Osteocyte (in vitro differentiated cells): ENCODE results near the gene PLA2G2C. TPM values are rescaled to one million over a fixed set of nuclear protein-coding genes. Genes with fewer than 3 reads are reported as not detected.

ENCODE experiments used
- DNase-seq: peaks from one replicate; pipeline ENCODE4 v3.0.0; 2021; ENCODE audit warnings: mixed read lengths; ENCODE audit not compliant: unreplicated experiment; ENCODE audit errors: extremely low spot score
- H3K27ac Mint-ChIP-seq: one replicate; pipeline ENCODE4 v1.8.0; 2021; ENCODE audit warnings: mild to moderate bottlenecking, mixed read lengths; ENCODE audit not compliant: unreplicated experiment
- H3K27me3 Mint-ChIP-seq: one replicate; pipeline ENCODE4 v1.8.0; 2021; ENCODE audit warnings: mixed read lengths; ENCODE audit not compliant: unreplicated experiment
- H3K36me3 Mint-ChIP-seq: one replicate; pipeline ENCODE4 v1.8.0; 2021; ENCODE audit warnings: mixed read lengths; ENCODE audit not compliant: unreplicated experiment
- H3K4me1 Mint-ChIP-seq: one replicate; pipeline ENCODE4 v1.8.0; 2021; ENCODE audit warnings: mixed read lengths; ENCODE audit not compliant: unreplicated experiment
- H3K4me3 Mint-ChIP-seq: one replicate; pipeline ENCODE4 v1.8.0; 2021; ENCODE audit warnings: mild to moderate bottlenecking, moderate library complexity, mixed read lengths; ENCODE audit not compliant: unreplicated experiment
- H3K9me3 Mint-ChIP-seq: one replicate; pipeline ENCODE4 v1.8.0; 2021; ENCODE audit warnings: mixed read lengths; ENCODE audit not compliant: unreplicated experiment
- total RNA-seq: library from RNA; stranded (reverse); gene quantifications from 2 replicates; pipeline ENCODE4 v1.2.1, GENCODE V29; 2021
- TF ChIP-seq, protein P1 (sequence below): fragments of 200-600 bp; sonication (generic); IDR thresholded peaks from 2 replicates; pipeline ENCODE4 v1.5.0; 2021; ENCODE audit warnings: antibody characterized with exemption, mild to moderate bottlenecking, moderate library complexity

The PLA2G2C gene
- total RNA-seq, 1 donor from 2014 or later, result not detected

DNA sequence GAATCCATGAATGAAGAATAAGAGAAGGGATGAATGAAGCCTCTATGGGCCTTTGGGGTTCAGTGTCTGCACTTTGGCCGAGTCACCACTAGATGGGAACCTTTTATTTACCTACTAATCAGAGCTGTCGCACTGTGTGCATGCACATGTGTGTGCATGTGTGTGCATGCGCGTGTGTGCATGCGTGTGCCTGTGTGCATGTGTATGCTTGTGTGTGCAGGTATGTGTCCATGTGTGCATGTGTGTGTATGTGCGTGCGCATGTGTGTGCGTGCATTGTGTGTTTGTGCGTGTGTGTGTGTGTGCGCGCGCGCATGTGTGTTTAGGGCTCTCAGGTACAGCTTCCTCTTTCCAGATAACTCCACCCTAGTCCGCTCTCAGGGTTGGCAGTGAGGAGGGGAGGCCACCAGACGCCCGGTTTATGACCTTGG is 20.8 kb downstream of the PLA2G2C start:
- TF ChIP-seq, protein P1, sequence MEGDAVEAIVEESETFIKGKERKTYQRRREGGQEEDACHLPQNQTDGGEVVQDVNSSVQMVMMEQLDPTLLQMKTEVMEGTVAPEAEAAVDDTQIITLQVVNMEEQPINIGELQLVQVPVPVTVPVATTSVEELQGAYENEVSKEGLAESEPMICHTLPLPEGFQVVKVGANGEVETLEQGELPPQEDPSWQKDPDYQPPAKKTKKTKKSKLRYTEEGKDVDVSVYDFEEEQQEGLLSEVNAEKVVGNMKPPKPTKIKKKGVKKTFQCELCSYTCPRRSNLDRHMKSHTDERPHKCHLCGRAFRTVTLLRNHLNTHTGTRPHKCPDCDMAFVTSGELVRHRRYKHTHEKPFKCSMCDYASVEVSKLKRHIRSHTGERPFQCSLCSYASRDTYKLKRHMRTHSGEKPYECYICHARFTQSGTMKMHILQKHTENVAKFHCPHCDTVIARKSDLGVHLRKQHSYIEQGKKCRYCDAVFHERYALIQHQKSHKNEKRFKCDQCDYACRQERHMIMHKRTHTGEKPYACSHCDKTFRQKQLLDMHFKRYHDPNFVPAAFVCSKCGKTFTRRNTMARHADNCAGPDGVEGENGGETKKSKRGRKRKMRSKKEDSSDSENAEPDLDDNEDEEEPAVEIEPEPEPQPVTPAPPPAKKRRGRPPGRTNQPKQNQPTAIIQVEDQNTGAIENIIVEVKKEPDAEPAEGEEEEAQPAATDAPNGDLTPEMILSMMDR, result peak; percentile 15
- H3K4me3 Mint-ChIP-seq, result no peak overlapping the region
- peaks cover 7% of the 10 kb centered on the region for H3K27me3 Mint-ChIP-seq
- DNase-seq, result no peak
- H3K9me3 Mint-ChIP-seq, result peaks cover 5% of the 10 kb centered on the region
- H3K27ac Mint-ChIP-seq, result no peak overlapping the region
- H3K36me3 Mint-ChIP-seq, result no peaks in the 10 kb centered on the region
- H3K4me1 Mint-ChIP-seq, result no peaks in the 10 kb centered on the region

DNA sequence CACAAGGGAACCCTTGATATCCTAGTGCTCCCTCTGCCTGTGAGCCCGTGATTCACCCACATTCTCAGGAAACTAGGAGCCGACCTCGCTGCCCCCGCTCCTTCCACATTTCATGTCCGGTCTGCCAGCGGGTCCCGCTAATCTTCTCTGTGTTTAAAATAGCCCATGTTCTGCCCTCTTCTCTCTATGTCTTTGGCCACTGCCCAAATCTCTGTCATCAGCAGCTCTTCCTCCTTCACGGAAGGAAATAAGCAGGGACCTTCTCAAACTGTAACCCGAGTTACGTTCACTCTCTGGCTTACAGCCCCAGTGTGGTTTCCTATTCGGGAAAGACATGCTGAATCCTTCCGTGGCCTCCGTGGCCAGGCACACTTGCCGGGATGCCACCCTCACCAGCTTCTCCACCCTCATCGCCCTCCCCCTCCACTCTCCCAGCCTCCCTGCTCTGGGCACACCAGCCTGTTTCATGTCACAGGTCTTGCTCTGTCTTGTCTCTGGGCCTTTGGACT is 21.6 kb downstream of the PLA2G2C start:
- Mint-ChIP-seq H3K27me3 (peaks cover 7% of the 10 kb centered on the region), H3K36me3 (no peaks in the 10 kb centered on the region), H3K4me3 (no peak overlapping the region), H3K4me1 (no peaks in the 10 kb centered on the region), H3K9me3 (peaks cover 5% of the 10 kb centered on the region), H3K27ac (no peak overlapping the region)
- TF ChIP-seq, protein P1, result no peak
- no peak for DNase-seq

DNA sequence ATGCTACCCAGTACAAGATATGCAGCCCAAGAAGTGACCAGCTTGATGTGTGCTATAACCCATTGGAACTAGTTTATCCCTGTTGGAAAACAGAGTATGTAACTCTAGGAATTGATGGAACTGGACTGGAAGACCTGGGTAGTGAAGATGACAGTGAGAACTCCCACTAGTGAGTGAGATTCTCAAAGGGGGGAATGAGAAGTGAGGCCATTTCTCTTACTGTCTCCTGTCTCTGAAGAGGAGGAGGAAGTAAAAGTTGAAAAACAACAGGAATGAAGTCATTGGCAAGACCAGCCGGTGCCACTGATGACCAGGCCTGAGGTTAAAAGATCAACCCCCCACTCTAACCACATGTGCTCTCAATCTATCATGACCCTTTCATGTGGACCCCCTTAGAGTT is 26.3 kb downstream of the PLA2G2C start:
- no peak overlapping the region for H3K27ac Mint-ChIP-seq
- peaks cover under 1% of the 10 kb centered on the region for H3K27me3 Mint-ChIP-seq
- DNase-seq, result no peak
- peaks cover 5% of the 10 kb centered on the region for H3K9me3 Mint-ChIP-seq
- no peak overlapping the region for H3K4me3 Mint-ChIP-seq
- H3K36me3 Mint-ChIP-seq, result no peaks in the 10 kb centered on the region
- TF ChIP-seq, protein P1, result no peak
- no peaks in the 10 kb centered on the region for H3K4me1 Mint-ChIP-seq

DNA sequence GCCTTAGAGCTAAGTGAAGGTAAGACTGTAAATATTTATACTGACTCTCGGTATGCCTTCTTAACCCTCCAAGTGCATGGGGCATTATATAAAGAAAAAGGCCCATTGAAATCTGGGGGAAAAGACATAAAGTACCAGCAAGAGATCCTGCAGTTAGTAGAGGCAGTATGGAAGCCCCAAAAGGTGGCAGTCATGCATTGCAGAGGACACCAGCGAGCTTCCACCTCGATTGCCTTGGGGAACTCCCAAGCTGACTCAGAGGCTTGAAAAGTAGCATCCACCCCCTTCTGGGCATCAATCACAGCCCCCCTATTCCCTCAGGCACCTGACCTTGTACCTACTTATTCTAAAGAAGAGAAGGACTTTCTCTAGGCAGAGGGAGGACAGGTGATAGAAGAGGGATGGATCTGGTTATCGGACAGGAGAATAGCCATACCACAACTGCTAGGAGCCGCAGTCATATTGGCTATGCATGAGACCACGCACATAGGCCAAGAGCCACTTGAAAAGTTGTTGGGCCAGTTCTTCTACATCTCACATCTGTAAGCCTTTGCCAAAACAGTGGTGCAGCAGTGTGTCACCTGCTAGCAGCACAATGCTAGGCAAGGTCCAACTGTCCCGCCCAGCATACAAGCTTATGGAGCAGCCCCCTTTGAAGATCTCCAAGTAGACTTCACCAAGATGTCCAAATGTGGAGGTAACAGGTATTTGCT is 27.8 kb downstream of the PLA2G2C start:
- no peaks in the 10 kb centered on the region for H3K36me3 Mint-ChIP-seq
- H3K4me1 Mint-ChIP-seq, result no peaks in the 10 kb centered on the region
- no peak for DNase-seq
- peaks cover 5% of the 10 kb centered on the region for H3K9me3 Mint-ChIP-seq
- no peak overlapping the region for H3K4me3 Mint-ChIP-seq
- TF ChIP-seq, protein P1, result no peak
- no peaks in the 10 kb centered on the region for H3K27me3 Mint-ChIP-seq
- H3K27ac Mint-ChIP-seq, result no peak overlapping the region

DNA sequence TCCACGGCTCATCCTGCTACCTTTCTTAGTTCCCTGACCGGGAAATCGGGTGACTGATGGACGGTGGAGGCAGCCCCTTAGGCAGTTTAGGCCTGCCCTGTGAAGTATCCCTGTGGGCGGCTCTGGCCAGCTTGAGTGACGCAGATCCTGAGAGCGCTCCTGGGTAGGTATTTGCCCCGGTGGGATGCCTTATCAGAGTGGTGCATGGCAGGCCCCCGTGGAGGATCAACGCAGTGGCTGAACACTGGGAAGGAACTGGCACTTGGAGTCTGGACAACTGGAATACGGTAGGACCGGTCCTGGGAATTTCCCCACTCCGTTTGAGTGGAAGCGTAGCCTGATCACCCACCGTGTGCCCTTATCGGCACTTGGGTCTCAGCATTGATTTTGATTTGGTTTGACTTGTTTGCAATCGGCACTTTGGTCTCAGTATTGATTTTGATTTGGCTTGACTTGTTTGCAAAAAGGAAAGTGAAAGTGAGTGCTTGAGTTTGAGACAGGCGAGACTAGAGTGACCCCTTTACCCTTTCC is 32.0 kb downstream of the PLA2G2C start:
- TF ChIP-seq, protein P1, result no peak
- no peaks in the 10 kb centered on the region for H3K27me3 Mint-ChIP-seq
- no peaks in the 10 kb centered on the region for H3K9me3 Mint-ChIP-seq
- no peaks in the 10 kb centered on the region for H3K36me3 Mint-ChIP-seq
- H3K4me1 Mint-ChIP-seq, result peaks cover 1% of the 10 kb centered on the region
- no peak overlapping the region for H3K4me3 Mint-ChIP-seq
- H3K27ac Mint-ChIP-seq, result no peak overlapping the region
- no peak for DNase-seq
